ENCODE results near the gene THRA.

The THRA gene

GRCh38 chr17:40087049-40087794 lies 24.5 kb downstream of the THRA start:
- DNase-seq (ENCODE audit: low read depth in 2 of 2), result no peak
- H3K4me3 ChIP-seq (replicated peaks in 1 of 2; ENCODE audit: low read depth in 2 of 2, low read length in 2 of 2), result no peak overlapping the region
- TF ChIP-seq CTCF (IDR thresholded peaks at IDR 0.05; ENCODE audit: low read depth, low read length), result no peak

- no peak for DNase-seq (ENCODE audit: low read depth in 2 of 2)
- TF ChIP-seq CTCF (IDR thresholded peaks at IDR 0.05; ENCODE audit: low read depth, low read length), result no peak
- H3K4me3 ChIP-seq (replicated peaks in 1 of 2; ENCODE audit: low read depth in 2 of 2, low read length in 2 of 2), result no peak overlapping the region
Measured at GRCh38 chr17:40087903-40088718, 25.3 kb downstream of the THRA start.

GRCh38 chr17:40089077-40089895 lies 26.5 kb downstream of the THRA start:
- DNase-seq (ENCODE audit: low read depth in 2 of 2), result no peak
- no peak for TF ChIP-seq CTCF (IDR thresholded peaks at IDR 0.05; ENCODE audit: low read depth, low read length)
- H3K4me3 ChIP-seq (replicated peaks in 1 of 2; ENCODE audit: low read depth in 2 of 2, low read length in 2 of 2), result no peak overlapping the region

GRCh38 chr17:40090237-40091119 lies 27.7 kb downstream of the THRA start:
- no peak for TF ChIP-seq CTCF (IDR thresholded peaks at IDR 0.05; ENCODE audit: low read depth, low read length)
- DNase-seq (ENCODE audit: low read depth in 2 of 2), result no peak
- H3K4me3 ChIP-seq (replicated peaks in 1 of 2; ENCODE audit: low read depth in 2 of 2, low read length in 2 of 2), result no peak overlapping the region

- TF ChIP-seq CTCF (IDR thresholded peaks at IDR 0.05; ENCODE audit: low read depth, low read length), result no peak
- H3K4me3 ChIP-seq (replicated peaks in 1 of 2; ENCODE audit: low read depth in 2 of 2, low read length in 2 of 2), result no peak overlapping the region
- no peak for DNase-seq (ENCODE audit: low read depth in 2 of 2)
Measured at GRCh38 chr17:40091691-40092397, 29.1 kb downstream of the THRA start.
